ENCODE measurements around the gene CRYGB. TPM values are rescaled to one million over a fixed set of nuclear protein-coding genes. Genes with fewer than 3 reads are reported as not detected.

CRYGB gene
- total RNA-seq, result not detected

- TF ChIP-seq POLR2AphosphoS5 (IDR thresholded peaks at IDR 0.05) (no peak), CTCF (IDR thresholded peaks at IDR 0.05) (no peak), POLR2A (IDR thresholded peaks at IDR 0.05) (no peak), EP300 (IDR thresholded peaks at IDR 0.05; ENCODE audit: low read depth) (no peak)
- Histone ChIP-seq H3K9me3 (no peaks in the 10 kb centered on the region), H3K36me3 (no peaks in the 10 kb centered on the region), H3K27ac (no peak within 1 kb of the TSS), H3K4me1 (no peaks in the 10 kb centered on the region), H3K27me3 (no peaks in the 10 kb centered on the region), H3K4me3 (no peak within 1 kb of the TSS)
- in situ Hi-C loops (cut with MboI; ENCODE audit: low pct_ligation_motif_present in 1 of 4, low pct_unique_long_range_greater_than_20kb in 1 of 4, low sequenced_read_pairs in 3 of 4) (no loop called here), intact Hi-C loops (cut with DNase I; ENCODE audit: low total_unique reads) (no loop called here)
- DNase-seq, result no peak
- 68% methylated on average over 6 of the region's 6 CpGs; no CpG with 5 or more reads in 1 of the 2 donors for WGBS, 2 donors (ENCODE audit: low coverage in 1 of 2)
Observed at GRCh38 chr2:208146006-208146405, at the start of gene CRYGB. Gene CRYGB (minus strand): TSS chr2:208146158. CDS start chr2:208146120, 38 bp downstream.

GRCh38 chr2:208195531-208195930, 49.6 kb upstream of the CRYGB start:
- no peaks in the 10 kb centered on the region for H3K36me3 ChIP-seq
- TF ChIP-seq EP300 (IDR thresholded peaks at IDR 0.05; ENCODE audit: low read depth) (no peak), POLR2AphosphoS5 (IDR thresholded peaks at IDR 0.05) (no peak)
- no peak for DNase-seq
- 69 to 75% methylated on average over 2 to 3 of the region's 3 CpGs for WGBS, 2 donors (ENCODE audit: low coverage in 1 of 2)
- H3K27me3 ChIP-seq, result no peaks in the 10 kb centered on the region
- H3K27ac ChIP-seq, result no peak overlapping the region
- H3K4me3 ChIP-seq, result no peak overlapping the region
- in situ Hi-C loops (cut with MboI; ENCODE audit: low pct_ligation_motif_present in 1 of 4, low pct_unique_long_range_greater_than_20kb in 1 of 4, low sequenced_read_pairs in 3 of 4) (no loop called here), intact Hi-C loops (cut with DNase I; ENCODE audit: low total_unique reads) (no loop called here)
- H3K9me3 ChIP-seq, result no peaks in the 10 kb centered on the region
- no peaks in the 10 kb centered on the region for H3K4me1 ChIP-seq

- TF ChIP-seq CTCF (IDR thresholded peaks at IDR 0.05) (no peak), EP300 (IDR thresholded peaks at IDR 0.05; ENCODE audit: low read depth) (no peak), POLR2A (IDR thresholded peaks at IDR 0.05) (no peak), POLR2AphosphoS5 (IDR thresholded peaks at IDR 0.05) (no peak)
- 76 to 97% methylated on average over 3 to 8 of the region's 8 CpGs for WGBS, 2 donors (ENCODE audit: low coverage in 1 of 2)
- no peaks in the 10 kb centered on the region for H3K27me3 ChIP-seq
- H3K27ac ChIP-seq, result no peak overlapping the region
- no peaks in the 10 kb centered on the region for H3K4me1 ChIP-seq
- no peaks in the 10 kb centered on the region for H3K36me3 ChIP-seq
- H3K4me3 ChIP-seq, result no peak overlapping the region
- intact Hi-C loops (cut with DNase I; ENCODE audit: low total_unique reads) (no loop called here), in situ Hi-C loops (cut with MboI; ENCODE audit: low pct_ligation_motif_present in 1 of 4, low pct_unique_long_range_greater_than_20kb in 1 of 4, low sequenced_read_pairs in 3 of 4) (no loop called here)
- no peak for DNase-seq
- no peaks in the 10 kb centered on the region for H3K9me3 ChIP-seq
Observed at GRCh38 chr2:208192611-208193236, 46.8 kb upstream of the CRYGB start.

- no peaks in the 10 kb centered on the region for H3K9me3 ChIP-seq
- no peaks in the 10 kb centered on the region for H3K27me3 ChIP-seq
- DNase-seq, result no peak
- intact Hi-C loops (cut with DNase I; ENCODE audit: low total_unique reads) (no loop called here), in situ Hi-C loops (cut with MboI; ENCODE audit: low pct_ligation_motif_present in 1 of 4, low pct_unique_long_range_greater_than_20kb in 1 of 4, low sequenced_read_pairs in 3 of 4) (no loop called here)
- 77 to 78% methylated on average over 6 to 10 of the region's 10 CpGs for WGBS, 2 donors (ENCODE audit: low coverage in 1 of 2)
- TF ChIP-seq CTCF (IDR thresholded peaks at IDR 0.05), result no peak
- TF ChIP-seq EP300 (IDR thresholded peaks at IDR 0.05; ENCODE audit: low read depth), result no peak
- no peak for TF ChIP-seq POLR2AphosphoS5 (IDR thresholded peaks at IDR 0.05)
- no peak for TF ChIP-seq POLR2A (IDR thresholded peaks at IDR 0.05)
- no peaks in the 10 kb centered on the region for H3K4me1 ChIP-seq
- no peaks in the 10 kb centered on the region for H3K36me3 ChIP-seq
- H3K4me3 ChIP-seq, result no peak within 1 kb of the TSS
- H3K27ac ChIP-seq, result no peak within 1 kb of the TSS
Observed at GRCh38 chr2:208189810-208190503, 44.0 kb upstream of the CRYGB start, which contains the start of gene C2orf80. Gene C2orf80 (minus strand): TSS chr2:208190030. CDS start chr2:208186986, 3,044 bp downstream.
